ENCODE measurements around the gene DPP6. TPM values are rescaled to one million over a fixed set of nuclear protein-coding genes. Genes with fewer than 3 reads are reported as not detected.

DPP6 gene
- total RNA-seq, 2 experiments from 2014 or later: not detected

DNA sequence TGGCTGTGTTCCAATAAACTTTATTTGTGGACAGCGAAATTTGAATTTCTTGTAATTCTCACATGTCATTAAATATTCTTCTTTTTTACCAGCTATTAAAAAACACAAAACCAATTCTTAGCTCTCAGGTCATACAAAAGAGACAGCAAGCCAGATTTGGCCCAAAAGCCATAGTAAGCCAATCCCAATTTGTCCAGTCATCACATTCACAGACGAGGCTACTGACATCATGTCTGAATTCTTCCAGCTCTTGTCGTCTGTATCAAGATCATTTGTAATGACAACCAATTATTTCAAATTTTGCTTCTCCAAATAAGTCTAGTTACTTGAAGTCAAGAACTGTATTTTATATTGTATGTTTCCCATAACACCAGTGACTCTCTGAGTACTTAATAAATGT lies 684.2 kb downstream of the DPP6 start:
- ChIA-PET POLR2A (no interaction called here), CTCF (no interaction called here)

DNA sequence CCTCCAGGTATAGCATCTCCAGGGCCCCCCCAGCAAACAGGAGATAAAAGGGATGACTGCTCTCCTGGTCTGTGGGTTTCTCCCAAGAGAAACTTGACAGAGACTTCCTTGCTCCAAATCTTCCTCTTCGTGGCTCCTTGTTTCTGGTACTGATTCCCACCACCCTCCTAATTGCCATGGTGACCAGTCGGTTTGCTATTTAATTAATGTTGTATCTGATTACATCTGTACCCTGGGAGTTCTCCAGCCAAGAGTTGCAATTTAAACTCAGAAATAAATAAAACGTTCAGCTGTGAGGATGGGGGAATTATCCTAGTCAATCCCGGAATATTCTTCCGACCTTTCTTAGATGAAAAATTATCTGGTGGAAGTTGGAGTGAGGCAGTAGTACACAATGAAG lies 686.0 kb downstream of the DPP6 start:
- POLR2A ChIA-PET: no interaction called here
- CTCF ChIA-PET: no interaction called here

DNA sequence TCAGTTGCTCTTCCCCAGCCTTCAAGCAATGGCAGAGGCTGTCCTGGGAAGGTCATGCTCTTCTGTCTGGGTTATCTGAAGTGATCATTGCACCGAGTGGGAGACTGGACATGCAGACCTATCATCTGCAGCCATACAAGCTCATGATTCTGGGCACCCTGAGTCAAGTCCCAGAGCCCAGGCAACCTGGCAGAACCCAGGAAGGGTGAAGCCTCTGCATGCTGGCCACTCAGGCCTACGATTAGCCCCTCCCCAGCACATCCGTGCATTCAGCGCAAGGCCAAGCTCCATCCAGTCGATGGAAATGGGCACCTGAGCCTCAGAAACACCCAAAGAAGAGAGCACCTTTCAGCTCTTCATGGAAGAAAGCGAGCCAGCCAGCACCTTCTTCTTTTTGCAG lies 688.9 kb downstream of the DPP6 start:
- POLR2A ChIA-PET: no interaction called here
- CTCF ChIA-PET: no interaction called here

DNA sequence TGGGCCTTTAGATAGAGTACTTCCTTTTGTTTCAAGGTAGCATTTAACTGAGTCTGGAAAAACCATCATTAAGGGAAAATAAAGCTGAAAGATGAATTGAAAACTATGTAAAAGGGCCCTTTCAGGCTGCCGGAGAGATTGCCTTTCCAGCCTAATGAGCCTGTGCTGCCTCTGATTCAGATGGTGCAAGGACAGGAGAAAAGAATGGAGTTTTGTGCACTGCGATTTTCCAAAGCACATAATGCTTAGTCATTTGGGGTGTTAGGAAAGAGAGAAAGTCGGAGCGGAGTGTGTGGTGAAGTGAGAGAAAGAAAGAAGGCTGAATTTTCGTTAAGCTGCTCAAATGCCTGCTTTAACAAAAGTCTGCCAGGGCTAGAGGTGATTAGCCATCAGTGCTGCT lies 691.0 kb downstream of the DPP6 start:
- ChIA-PET CTCF (no interaction called here), POLR2A (no interaction called here)

DNA sequence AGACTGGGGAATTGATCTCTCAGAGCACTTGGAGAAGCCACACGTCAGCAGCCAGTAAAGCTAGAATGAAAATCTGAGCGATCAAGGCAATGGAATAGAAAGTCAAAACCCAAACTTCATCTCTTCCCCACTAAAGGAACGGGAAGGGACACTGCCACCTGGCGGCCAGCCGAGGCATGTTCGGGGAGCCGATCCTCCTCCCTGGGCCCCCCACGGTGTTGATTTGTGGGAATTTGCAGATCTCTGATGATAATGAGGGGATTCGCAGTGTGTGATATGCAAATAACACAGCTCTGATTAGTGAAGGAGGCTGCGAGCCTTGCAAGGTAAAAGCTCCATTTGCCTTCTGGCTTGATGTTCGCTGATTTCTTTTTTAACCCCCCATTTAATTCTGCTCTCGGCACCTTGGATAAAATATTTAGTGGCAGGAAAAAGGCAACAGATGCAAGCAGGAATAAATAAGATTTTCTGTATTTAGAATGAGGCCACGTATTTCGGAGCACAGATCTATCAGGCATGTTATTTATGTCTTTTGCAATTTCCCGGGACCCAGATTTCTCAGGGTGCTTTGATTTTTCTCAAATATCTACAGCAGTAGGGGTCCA lies 692.2 kb downstream of the DPP6 start:
- ChIA-PET POLR2A (no interaction called here), CTCF (no interaction called here)

DNA sequence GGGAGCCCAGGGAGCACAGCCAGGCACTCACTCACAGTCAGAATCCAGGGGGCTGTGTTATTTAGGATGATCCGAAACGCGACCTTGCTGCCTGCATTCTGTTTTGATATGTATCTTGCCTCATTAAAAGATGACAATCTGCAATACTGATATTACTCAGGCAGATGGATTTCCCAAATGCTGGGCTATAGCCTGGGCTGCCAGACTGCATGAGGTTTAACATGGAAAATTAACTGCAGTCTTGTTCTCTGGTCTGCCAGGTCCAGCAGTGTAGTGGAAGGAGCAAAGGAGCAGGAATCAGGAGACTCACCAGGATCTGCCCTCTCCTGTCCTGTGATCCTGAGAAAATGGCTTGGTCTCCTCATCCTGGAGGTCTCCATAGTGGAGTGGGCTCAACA lies 692.7 kb downstream of the DPP6 start:
- POLR2A ChIA-PET: no interaction called here
- CTCF ChIA-PET: no interaction called here

DNA sequence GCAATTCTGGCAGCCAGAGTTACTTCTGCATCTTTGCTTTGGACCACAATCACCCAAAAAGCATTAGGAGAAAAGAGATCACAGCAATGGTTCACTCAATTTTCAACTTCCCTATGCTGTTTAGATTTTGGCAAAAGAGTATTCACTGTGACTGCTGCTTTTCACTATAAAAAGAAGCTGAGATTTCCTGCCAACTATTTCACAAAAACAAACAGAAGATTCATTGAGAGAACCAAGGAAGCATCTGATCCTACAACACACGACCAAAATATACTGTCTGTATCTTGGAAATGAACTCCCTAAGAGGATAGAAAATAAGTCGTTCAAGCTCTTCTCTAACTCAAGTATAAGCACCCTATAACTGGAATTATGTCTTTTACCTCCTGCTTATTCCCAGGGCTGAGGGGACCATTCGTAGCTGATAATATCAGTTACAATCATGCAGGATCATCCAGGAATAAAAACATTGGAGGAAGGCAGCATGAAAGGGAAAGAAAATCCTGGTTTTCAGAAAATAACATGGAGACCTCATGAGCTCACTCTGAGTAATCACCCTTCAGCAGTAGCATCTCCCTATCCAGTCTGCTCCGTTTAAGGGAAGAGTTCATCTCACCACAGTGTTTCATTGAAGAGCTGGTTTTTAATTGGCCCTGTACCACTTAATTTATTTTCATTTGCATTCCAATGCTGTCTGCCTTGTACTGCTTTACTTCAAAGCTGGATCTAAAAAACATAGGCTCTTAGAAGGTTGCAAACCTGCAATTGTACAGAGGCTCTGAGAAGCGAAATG lies 694.6 kb downstream of the DPP6 start:
- POLR2A ChIA-PET: no interaction called here
- CTCF ChIA-PET: no interaction called here

DNA sequence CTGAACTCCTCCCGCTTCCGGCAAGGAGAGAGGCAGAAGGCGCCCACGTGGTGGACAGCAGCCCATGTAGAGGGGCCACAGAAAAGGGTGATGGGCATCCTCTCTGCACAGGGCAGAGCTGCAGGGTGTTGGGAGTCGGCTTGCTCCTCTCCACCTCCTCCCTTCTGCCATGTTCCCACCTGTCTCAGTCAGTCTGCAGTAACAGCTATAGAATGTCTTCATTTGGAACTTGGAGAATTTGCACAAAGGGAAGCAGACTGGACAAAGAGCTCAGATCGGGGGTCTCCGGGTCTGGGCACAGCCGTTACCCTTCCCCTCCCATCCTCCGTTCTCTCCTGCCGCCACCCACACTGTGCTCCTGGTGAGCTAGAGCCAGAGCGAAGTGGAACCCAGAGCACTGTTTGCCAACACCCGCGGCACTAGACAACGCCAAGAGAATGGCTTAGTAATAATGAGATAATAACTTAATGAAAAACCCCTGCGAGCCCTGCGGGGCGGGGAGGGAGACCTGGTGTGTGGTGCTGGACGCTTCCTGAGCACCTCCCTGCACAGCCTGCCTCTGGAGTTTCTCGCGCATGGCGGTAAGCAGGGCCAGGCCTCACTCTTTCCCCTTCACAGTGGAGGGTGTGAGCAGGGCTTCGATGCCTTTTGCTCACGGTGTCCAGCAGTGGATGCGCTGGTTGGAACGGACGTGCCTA lies 696.0 kb downstream of the DPP6 start:
- POLR2A ChIA-PET: no interaction called here
- CTCF ChIA-PET: no interaction called here

DNA sequence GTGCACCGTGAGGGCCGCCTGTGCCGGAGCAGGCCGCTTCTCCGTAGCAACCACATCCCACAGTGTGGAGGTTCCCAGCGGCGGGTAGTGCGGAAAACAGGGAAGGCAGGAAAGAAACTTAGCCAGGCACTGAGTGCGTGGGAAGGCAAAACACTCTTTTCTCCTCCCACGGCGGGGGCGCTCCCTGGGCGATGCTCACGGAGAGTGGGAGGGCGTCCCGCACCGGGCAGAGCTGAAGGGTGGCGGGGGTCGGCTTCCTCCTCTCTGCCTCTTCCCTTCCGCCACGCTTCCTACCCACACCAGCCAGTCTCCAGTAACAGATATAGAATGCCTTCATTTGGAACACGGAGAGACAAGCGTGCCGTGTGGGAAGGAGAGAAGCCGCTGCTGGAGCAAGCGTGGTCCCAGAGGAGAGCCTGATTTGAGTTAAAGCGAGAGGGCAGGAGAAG lies 698.2 kb downstream of the DPP6 start:
- CTCF ChIA-PET: no interaction called here
- POLR2A ChIA-PET: no interaction called here

DNA sequence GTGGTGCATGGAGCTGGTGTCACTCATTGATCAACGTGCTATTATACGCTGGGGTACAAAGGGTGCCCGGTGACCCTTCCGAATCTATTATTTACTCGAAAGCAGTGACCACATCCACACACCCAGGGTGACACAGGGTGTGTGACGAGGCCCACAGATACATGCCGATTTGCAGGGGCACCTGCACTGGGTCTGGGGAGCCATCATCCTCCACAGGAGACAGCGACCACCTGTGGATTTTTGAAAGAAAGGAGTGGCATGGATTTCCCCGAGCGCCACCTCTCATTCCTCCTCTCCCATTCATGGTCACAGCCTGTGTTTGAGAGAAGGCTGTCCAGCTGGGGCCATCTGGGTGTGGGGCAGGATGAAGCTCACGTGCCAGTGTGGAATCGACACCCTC lies 701.0 kb downstream of the DPP6 start:
- ChIA-PET POLR2A (no interaction called here), CTCF (no interaction called here)

DNA sequence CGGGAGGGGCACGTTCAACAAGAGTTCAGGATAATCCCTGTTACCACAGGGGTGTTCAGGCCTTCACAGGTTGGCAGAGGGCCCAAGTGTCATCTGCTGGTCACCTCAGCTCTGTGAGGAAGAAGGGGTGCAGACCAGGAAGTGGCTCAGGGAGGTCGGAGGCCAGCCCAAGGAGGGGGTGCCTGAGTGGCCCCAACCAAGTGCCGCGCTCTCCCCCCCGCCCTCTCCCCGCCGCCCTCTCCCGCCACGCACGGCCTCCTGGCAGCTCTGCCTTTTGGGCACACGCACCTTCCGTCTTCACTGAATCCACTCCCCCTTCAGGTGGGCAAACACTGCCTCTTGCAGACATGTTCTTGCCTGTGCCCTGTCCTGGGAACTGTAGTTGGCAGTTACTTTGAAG lies 705.6 kb downstream of the DPP6 start:
- POLR2A ChIA-PET: no interaction called here
- CTCF ChIA-PET: no interaction called here

DNA sequence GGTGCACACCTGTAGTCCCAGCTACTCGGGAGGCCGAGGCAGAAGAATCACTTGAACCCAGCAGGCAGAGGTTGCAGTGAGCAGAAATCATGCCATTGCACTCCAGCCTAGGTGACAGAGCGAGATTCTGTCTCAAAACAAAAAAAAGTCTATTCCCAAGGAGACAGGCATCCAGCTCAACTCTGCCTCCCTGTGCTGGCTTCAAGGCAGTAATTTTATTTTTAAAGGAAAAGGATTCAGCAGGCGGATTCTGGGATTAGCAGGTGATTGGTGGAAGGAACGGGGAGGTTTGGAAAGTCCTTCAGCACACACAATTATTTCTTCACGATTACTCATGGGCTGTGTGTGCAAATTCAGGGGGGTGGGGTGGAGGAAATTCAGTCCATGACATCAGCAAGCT lies 707.8 kb downstream of the DPP6 start:
- ChIA-PET POLR2A (no interaction called here), CTCF (no interaction called here)

DNA sequence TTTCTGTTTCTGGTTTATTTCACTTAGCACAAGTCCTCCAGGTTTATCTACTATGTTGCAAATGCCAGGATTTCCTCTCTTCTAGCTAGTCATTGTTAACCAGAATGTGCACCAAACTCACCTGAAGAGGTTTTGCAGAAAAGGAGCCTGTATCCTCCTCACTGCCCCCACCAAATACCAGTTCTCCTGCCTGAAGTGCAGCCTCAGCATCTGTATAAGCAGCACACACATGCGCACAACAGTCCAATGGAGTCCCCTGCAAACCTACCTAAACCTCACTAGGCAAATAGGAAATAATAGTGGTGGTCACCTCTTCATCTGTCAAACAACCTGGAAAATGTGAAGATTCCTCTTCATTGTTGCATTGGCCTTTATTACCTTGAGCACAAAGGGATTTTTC lies 712.9 kb downstream of the DPP6 start:
- POLR2A ChIA-PET: no interaction called here
- CTCF ChIA-PET: no interaction called here

DNA sequence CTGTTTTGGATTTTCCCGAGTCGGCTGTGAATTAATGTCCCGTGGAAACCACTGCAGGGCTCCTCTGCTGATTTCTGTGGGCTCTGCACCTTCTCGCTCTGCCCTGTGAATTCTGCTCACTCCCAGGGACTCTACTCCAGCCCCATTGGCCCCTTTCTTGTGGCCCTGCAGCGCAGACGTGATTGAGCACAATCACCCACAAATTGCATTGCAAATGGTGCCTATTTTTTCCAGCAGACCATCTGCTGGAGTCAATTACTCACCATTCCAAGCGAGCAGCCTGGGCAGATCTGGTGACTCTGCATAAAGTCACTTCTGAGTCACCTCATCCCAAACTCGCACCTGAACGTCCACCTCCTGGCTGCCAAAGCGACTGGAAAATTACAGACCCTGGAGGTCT lies 714.9 kb downstream of the DPP6 start:
- POLR2A ChIA-PET: no interaction called here

DNA sequence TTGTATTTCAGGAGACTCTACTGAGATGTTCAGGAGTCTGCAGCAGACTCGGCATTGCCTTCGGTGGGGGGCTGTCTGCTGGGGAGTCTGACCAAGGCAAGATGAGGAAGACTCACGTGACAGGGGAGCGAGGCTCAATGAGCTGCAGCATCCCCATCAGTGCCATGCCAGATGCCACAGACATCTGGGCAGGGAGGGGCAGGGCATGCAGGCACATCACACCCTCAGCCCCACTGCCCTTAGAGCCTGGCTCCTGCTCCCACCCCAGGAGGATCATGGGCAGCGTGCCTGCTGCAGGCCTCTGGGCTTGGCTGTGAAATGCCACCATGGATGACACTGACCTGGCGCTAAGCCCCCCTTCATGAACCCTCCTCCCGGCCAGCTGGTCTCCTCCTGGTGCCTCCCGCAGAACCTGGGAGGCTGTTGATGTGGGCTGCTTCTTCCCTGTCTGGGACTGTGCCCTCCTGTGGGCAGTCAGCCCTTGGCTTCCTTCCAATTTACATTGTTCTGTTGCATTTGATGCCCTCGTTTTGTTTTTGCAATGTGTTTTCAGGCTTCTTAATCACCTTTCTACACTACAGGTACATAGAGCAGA lies 715.7 kb downstream of the DPP6 start:
- CTCF ChIA-PET: no interaction called here
- POLR2A ChIA-PET: no interaction called here

More for the DNA sequence above, 714.9 kb downstream of the DPP6 start:
- CTCF ChIA-PET: no interaction called here

DNA sequence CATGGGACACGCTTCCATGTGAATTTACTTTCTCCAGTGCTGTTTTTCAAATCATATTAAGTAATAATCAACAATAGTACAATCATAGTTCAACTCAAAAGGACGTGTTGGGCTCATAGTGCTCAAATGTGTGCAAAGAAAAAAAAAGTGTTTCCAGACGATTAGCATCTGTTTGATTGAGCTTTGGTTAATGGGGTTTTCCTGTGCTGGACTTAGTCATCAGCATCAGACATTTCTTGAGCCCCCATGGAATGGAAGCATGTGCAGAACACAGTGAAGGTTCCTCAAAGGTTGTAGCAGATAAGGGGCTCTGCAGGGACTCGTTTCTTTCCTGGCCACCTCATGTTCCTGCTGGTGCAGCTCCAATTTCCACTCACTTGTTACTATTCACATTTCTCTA lies 716.8 kb downstream of the DPP6 start:
- ChIA-PET POLR2A (no interaction called here), CTCF (interaction anchor here (0.6 to 0.7 kb wide), 3 partner anchors 63 to 1932 kb away, joined by 3 read pairs; no protein-coding TSS in a partner anchor)

DNA sequence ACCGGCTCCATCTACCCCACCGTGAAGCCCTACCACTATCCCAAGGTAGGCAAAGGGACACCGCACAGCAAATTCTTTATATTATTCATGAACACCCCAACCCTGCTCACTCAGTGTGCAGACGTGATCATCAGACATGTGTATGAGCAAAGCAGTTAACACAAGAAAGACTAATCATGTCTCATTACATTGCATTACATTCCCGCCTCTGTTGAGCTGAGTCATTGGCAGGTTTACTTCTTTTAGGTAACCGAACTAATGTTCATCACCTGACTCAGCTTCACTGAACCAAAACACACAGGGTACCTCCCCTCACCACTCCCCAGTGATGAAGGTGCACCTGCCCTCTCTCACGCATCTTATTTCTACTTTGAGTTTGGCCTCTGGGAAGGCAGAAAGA lies 717.3 kb downstream of the DPP6 start:
- POLR2A ChIA-PET: no interaction called here
- CTCF ChIA-PET: interaction anchor here (0.6 to 0.7 kb wide), 3 partner anchors 64 to 1932 kb away, joined by 3 read pairs; no protein-coding TSS in a partner anchor

DNA sequence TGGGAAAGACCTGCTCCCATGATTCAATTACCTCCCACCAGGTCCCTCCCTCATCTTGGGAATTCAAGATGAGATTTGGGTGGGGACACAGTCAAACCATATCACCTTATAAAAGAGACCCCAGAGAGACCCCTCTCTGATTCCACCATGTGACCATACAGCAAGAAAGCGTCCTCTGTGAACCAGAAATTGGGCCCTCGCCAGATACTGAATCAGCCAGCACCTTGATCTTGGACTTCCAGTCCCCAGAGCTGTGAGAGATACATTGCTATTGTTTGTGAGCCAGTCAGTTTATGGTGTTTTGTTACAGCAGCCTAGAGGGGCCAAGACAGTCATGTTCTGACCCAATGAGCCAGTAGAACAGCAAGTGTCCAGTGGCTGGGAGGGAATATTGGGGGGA lies 718.2 kb downstream of the DPP6 start:
- POLR2A ChIA-PET: no interaction called here
- CTCF ChIA-PET: no interaction called here

DNA sequence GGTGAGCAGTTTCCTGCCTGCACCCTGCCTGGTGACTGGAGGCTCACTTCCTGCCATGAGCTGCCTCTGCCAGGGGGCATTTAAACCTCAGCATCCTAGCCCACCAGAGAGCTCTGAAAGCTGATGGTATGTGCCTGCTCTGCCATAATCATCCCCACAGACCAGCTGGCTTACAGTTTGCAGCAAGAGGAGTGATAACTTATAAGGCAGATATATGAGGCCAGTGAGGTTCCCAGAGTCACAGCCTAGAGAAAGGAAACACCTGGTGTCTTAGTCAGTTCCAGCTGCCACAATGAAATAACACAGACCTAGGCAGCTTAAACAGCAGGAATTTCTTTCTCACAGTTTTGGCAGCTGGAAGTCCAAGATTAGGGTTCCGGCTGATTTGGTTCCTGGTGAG lies 718.8 kb downstream of the DPP6 start:
- POLR2A ChIA-PET: no interaction called here

DNA sequence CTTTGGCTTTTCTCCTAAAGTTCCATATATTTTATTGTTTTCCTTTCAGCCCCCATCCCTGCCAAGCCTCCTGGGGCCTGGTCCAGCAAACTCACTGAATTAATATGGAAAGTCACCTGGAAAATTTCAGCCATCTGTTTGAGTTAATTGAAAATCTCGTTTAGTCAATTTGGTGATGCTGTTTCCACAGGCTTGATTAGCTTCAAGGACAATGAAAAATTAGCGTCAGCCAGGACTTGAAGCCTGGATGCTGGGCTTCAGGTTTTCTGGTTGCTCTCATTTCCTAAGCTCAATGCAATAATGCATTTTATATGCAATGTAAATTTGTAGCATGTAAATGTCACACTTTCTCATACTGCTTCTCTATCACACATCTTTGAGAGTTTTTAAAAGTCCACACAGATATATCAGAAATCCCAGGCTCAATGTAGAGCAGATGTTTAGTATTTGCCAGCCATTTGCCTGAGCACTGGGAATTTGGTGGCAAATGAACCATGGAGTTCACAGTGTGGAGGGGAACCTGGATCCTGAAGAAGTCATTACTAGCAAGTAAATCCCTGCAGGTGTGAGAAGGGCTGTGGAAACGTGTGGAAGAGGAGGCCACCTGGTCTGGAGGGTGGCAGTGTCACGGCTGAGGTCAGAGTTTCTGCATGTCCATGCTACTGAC lies 722.2 kb downstream of the DPP6 start:
- ChIA-PET POLR2A (no interaction called here), CTCF (no interaction called here)

More for the DNA sequence above, 718.8 kb downstream of the DPP6 start:
- CTCF ChIA-PET: no interaction called here

DNA sequence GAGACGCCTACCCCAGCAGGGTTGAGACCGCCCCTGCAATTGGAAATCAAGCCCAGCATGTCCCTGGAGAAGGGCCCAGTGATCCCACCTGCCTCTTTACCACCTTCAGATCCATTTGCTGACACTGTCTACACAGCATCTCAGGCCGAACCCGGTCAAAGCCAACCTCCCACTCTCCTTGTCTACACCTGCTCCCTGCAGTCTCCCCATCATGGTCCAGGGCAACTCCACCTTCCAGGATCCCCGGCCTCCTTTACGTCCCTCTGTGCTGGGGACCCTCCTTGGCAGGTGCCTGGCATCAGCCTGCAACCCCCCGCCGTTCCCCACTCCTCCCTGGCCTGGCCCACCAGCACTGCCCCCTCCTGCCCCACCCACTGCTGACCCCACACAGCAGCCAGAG lies 723.5 kb downstream of the DPP6 start:
- CTCF ChIA-PET: no interaction called here

More for the DNA sequence above, 723.5 kb downstream of the DPP6 start:
- POLR2A ChIA-PET: no interaction called here
